ENCODE results near the gene BAIAP3.

DNA sequence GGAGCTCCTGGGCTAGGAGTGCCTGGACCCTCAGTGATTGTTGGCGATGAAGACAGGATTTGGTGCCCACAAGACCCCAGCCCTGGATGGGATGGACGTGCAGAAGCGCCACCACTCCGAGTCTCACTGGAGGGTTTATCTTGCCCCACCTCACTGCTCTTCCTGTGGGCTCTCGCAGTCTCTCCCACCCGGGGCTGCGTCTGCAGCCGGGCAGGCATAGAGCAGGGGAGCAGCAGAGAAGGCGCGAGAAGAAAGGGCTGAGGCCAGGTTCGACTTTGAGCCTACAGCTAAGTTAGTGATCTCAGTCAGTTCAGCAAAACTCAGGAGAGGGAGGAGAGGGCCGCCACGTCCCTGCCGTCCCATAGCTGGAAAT, 17.4 kb upstream of the BAIAP3 start:
- no peak for TF ChIP-seq EP300 (IDR thresholded peaks at IDR 0.05)
- TF ChIP-seq, protein P1, sequence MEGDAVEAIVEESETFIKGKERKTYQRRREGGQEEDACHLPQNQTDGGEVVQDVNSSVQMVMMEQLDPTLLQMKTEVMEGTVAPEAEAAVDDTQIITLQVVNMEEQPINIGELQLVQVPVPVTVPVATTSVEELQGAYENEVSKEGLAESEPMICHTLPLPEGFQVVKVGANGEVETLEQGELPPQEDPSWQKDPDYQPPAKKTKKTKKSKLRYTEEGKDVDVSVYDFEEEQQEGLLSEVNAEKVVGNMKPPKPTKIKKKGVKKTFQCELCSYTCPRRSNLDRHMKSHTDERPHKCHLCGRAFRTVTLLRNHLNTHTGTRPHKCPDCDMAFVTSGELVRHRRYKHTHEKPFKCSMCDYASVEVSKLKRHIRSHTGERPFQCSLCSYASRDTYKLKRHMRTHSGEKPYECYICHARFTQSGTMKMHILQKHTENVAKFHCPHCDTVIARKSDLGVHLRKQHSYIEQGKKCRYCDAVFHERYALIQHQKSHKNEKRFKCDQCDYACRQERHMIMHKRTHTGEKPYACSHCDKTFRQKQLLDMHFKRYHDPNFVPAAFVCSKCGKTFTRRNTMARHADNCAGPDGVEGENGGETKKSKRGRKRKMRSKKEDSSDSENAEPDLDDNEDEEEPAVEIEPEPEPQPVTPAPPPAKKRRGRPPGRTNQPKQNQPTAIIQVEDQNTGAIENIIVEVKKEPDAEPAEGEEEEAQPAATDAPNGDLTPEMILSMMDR (IDR thresholded peaks at IDR 0.05) = no peak
- no peak for TF ChIP-seq POLR2AphosphoS5 (IDR thresholded peaks at IDR 0.05)
- TF ChIP-seq POLR2A (IDR thresholded peaks at IDR 0.05; ENCODE audit: low read depth) = no peak

All from esophagus muscularis mucosa (tissue), 4 donors.